GM23248 (cell line): ENCODE data around the gene CD164. TPM values are rescaled to one million over a fixed set of nuclear protein-coding genes. Genes with fewer than 3 reads are reported as not detected.

Experiments
- DNase-seq: peaks from one replicate; pipeline ENCODE4 v3.0.0-alpha.2; 2015
- H2AFZ ChIP-seq: fragments of 200-600 bp; sonication (generic); 2 replicates; pipeline ENCODE4 v1.6.1; 2016; ENCODE audit warnings: antibody characterized with exemption
- H3F3A ChIP-seq: fragments of 200-600 bp; sonication (generic); 2 replicates; pipeline ENCODE4 v1.6.1; 2016; ENCODE audit warnings: mild to moderate bottlenecking, antibody characterized with exemption, mixed run types; ENCODE audit not compliant: insufficient read depth
- H3K27ac ChIP-seq: fragments of 200-600 bp; sonication (generic); 2 replicates; pipeline ENCODE4 v1.5.1; 2016; ENCODE audit warnings: mild to moderate bottlenecking
- H3K27me3 ChIP-seq: fragments of 200-600 bp; sonication (generic); replicated peaks from 2 replicates; pipeline ENCODE4 v1.6.1; 2016; ENCODE audit warnings: mild to moderate bottlenecking; ENCODE audit not compliant: insufficient read depth
- H3K36me3 ChIP-seq: fragments of 200-600 bp; sonication (generic); 2 replicates; pipeline ENCODE4 v1.6.1; 2016; ENCODE audit warnings: low read depth, mild to moderate bottlenecking
- H3K4me1 ChIP-seq: fragments of 200-600 bp; sonication (generic); 2 replicates; pipeline ENCODE4 v1.6.1; 2016; ENCODE audit warnings: mild to moderate bottlenecking; ENCODE audit not compliant: insufficient read depth
- H3K4me2 ChIP-seq: fragments of 200-600 bp; sonication (generic); one replicate; pipeline ENCODE4 v1.6.1; 2016; ENCODE audit warnings: mild to moderate bottlenecking; ENCODE audit not compliant: unreplicated experiment
- H3K4me3 ChIP-seq: fragments of 200-600 bp; sonication (generic); 2 replicates; pipeline ENCODE4 v1.5.1; 2016; ENCODE audit warnings: mild to moderate bottlenecking
- H3K79me2 ChIP-seq: fragments of 200-600 bp; sonication (generic); 2 replicates; pipeline ENCODE4 v1.6.1; 2016; ENCODE audit warnings: mild to moderate bottlenecking; ENCODE audit not compliant: insufficient read depth
- H3K9ac ChIP-seq: fragments of 200-600 bp; sonication (generic); 2 replicates; pipeline ENCODE4 v1.6.1; 2016; ENCODE audit warnings: mild to moderate bottlenecking
- H3K9me2 ChIP-seq: fragments of 200-600 bp; sonication (generic); 2 replicates; pipeline ENCODE4 v1.6.1; 2016; ENCODE audit warnings: mixed run types, mild to moderate bottlenecking, moderate library complexity; ENCODE audit not compliant: insufficient read depth
- H3K9me3 ChIP-seq: fragments of 200-600 bp; sonication (generic); one replicate; pipeline ENCODE4 v1.6.1; 2017; ENCODE audit warnings: low read depth
- H4K20me1 ChIP-seq: fragments of 200-600 bp; sonication (generic); 2 replicates; pipeline ENCODE4 v1.6.0; 2016; ENCODE audit not compliant: insufficient read depth
- EZH2 ChIP-seq: fragments of 200-600 bp; sonication (generic); IDR thresholded peaks from 2 replicates; pipeline ENCODE4 v1.6.1; 2018; ENCODE audit warnings: antibody characterized with exemption, mild to moderate bottlenecking; ENCODE audit not compliant: insufficient read depth, poor library complexity, severe bottlenecking
- EZH2phosphoT487 ChIP-seq: fragments of 200-600 bp; sonication (generic); IDR thresholded peaks from 2 replicates; pipeline ENCODE4 v1.6.1; 2018; ENCODE audit warnings: antibody characterized with exemption, moderate library complexity, mild to moderate bottlenecking, low read depth; ENCODE audit not compliant: insufficient read depth
- WGBS, 2 experiments: methylation state at CpG; one replicate each; pipeline ENCODE4 v1.1.6; 2015 to 2017; ENCODE audit warnings: low lambda C conversion rate in 2 of 2, low coverage in 1 of 2; ENCODE audit errors: missing lambda C conversion rate in 2 of 2; 5-methylcytosine and 5-hydroxymethylcytosine counted together
- in situ Hi-C: fragments of 300-500 bp; cut with MboI; formaldehyde crosslinking; loops from 2 replicates; pipeline ENCODE4 v1.15.0; 2020
- polyA plus RNA-seq: library from polyadenylated mRNA; unstranded; fragments of >200 nt; fragmentation: Nextera tagmentation; extraction: Ambion mirVana; gene quantifications from 2 replicates; pipeline ENCODE4 v1.2.1, GENCODE V29; 2016
- total RNA-seq: library from RNA; depleted of rRNA; stranded (reverse); fragments of >200 nt; shearing (Covaris generic); gene quantifications from 2 replicates; pipeline ENCODE4 v1.2.3, GENCODE V29; 2014

The CD164 gene
- total and polyA plus RNA-seq, 2 experiments from 2014 or later = 302 to 437 TPM

DNA sequence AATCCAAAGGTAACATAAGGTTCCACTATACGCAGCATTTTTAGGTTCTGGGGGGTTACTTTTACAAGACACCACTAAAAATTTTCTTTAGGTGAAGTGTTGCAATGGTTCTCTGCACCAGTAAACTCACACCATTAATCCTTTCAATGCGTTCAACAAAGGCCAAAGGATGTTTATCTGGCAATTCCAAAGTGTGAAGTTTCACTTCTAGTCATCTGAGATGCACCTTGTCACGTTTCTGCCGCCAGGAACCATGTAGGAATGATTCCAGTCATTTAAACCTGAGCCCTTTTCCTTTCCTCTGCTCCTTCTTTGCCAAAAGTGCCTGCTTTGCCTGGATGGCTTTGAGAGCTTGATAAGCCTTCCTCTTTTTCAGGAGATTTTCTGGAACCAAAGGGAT, 54.8 kb downstream of the CD164 start:
- no peaks in the 10 kb centered on the region for H3K79me2 ChIP-seq

DNA sequence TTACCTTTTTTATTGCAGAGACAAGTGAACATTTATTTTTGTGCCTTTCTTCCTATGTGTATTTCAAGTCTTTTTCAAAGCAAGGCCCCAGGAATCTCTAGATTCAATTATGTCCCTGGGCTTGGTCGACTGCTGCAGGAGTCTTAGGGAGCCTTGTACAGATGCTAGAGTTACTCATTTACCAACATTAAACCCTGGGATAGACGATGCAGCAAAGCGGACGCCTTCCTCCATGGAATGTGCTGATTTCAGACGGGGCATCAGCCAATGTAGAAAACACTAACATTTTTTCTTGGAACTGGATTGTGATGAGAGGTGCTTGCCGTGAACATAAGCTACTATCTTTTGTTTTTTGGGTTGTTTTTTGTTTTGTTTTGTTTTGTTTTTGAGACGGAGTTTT, 55.9 kb downstream of the CD164 start:
- H3K4me1 ChIP-seq = no peaks in the 10 kb centered on the region
- no peaks in the 10 kb centered on the region for H3K79me2 ChIP-seq
- no peaks in the 10 kb centered on the region for H3K9me2 ChIP-seq
- no peaks in the 10 kb centered on the region for H3F3A ChIP-seq
- H3K4me2 ChIP-seq = no peak overlapping the region
- TF ChIP-seq EZH2 (no peak), EZH2phosphoT487 (no peak)
- in situ Hi-C loops = no loop called here
- no peak overlapping the region for H3K9ac ChIP-seq
- no peak for DNase-seq
- H3K4me3 ChIP-seq = no peak overlapping the region
- no peak overlapping the region for H3K27ac ChIP-seq
- H4K20me1 ChIP-seq = no peaks in the 10 kb centered on the region
- WGBS, 2 experiments = 67% methylated on average over 7 of the region's 7 CpGs
- H3K36me3 ChIP-seq = no peaks in the 10 kb centered on the region
- no peaks in the 10 kb centered on the region for H3K27me3 ChIP-seq
- H2AFZ ChIP-seq = no peak overlapping the region
- H3K9me3 ChIP-seq = no peaks in the 10 kb centered on the region

More for the DNA sequence above, 54.8 kb downstream of the CD164 start:
- no peak overlapping the region for H3K27ac ChIP-seq
- H3K27me3 ChIP-seq = no peaks in the 10 kb centered on the region
- H3K9ac ChIP-seq = no peak overlapping the region
- H3K4me2 ChIP-seq = no peak overlapping the region
- H3K9me2 ChIP-seq = no peaks in the 10 kb centered on the region
- no peaks in the 10 kb centered on the region for H3K9me3 ChIP-seq
- H3K4me1 ChIP-seq = no peaks in the 10 kb centered on the region
- no peak overlapping the region for H3K4me3 ChIP-seq
- H3K36me3 ChIP-seq = no peaks in the 10 kb centered on the region
- WGBS, 2 experiments = 62 to 77% methylated on average over 4 of the region's 4 CpGs
- no peaks in the 10 kb centered on the region for H3F3A ChIP-seq
- DNase-seq = no peak
- in situ Hi-C loops = no loop called here
- TF ChIP-seq EZH2phosphoT487 (no peak), EZH2 (no peak)
- no peak overlapping the region for H2AFZ ChIP-seq
- no peaks in the 10 kb centered on the region for H4K20me1 ChIP-seq

DNA sequence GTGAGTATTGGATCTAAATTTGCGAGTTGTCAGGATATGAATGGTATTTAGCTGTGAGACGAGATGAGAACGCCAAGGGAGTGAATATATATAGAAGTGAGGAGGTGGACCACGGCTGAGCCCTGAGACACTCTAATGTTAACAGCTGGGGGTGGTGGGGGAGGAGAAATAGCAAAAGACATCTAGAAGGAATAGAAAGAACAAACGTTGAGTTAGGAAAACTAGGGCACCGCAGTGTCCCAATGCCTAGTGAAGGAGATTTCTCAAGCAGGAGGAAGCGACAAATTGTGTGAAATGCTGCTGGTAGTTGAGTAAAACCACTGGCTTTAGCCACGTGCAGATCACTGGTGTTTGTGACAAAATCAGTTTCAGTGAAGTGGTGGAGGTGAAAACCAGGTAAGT, 56.9 kb downstream of the CD164 start:
- no peak overlapping the region for H2AFZ ChIP-seq
- 67 to 70% methylated on average over 8 of the region's 8 CpGs for WGBS, 2 experiments
- H3K4me1 ChIP-seq = no peaks in the 10 kb centered on the region
- no peaks in the 10 kb centered on the region for H3K79me2 ChIP-seq
- no peak overlapping the region for H3K27ac ChIP-seq
- no peaks in the 10 kb centered on the region for H3K9me3 ChIP-seq
- no peak for DNase-seq
- in situ Hi-C loops = no loop called here
- TF ChIP-seq EZH2 (no peak), EZH2phosphoT487 (no peak)
- H3K36me3 ChIP-seq = no peaks in the 10 kb centered on the region
- H3K4me2 ChIP-seq = no peak overlapping the region
- no peaks in the 10 kb centered on the region for H4K20me1 ChIP-seq
- H3K9ac ChIP-seq = no peak overlapping the region
- no peaks in the 10 kb centered on the region for H3K9me2 ChIP-seq
- no peak overlapping the region for H3K4me3 ChIP-seq
- no peaks in the 10 kb centered on the region for H3F3A ChIP-seq
- no peaks in the 10 kb centered on the region for H3K27me3 ChIP-seq

DNA sequence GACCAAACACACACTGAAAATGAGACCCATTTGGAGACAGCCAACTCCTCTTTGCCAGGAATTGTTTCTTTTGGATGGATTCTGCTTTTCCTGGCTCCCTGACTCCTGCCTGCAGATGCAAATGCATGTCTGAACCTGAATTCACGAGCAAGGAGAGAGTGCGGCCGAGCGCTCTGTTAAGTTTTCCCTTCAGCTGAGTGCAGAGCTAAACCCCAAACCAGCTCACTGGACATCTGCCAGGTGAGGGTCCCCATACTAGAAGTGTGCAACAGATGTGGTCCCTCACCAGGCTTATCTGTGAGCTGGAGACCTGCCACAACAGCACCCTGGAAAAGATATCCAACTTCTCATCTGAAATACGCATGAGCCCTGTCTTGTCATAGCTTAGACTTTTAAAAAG, 59.0 kb downstream of the CD164 start:
- H3K4me1 ChIP-seq = no peaks in the 10 kb centered on the region
- no peaks in the 10 kb centered on the region for H3K9me2 ChIP-seq
- TF ChIP-seq EZH2 (no peak), EZH2phosphoT487 (no peak)
- WGBS, 2 experiments = 78 to 88% methylated on average over 5 of the region's 5 CpGs
- in situ Hi-C loops = no loop called here
- no peak for DNase-seq
- H3K79me2 ChIP-seq = no peaks in the 10 kb centered on the region
- H4K20me1 ChIP-seq = no peaks in the 10 kb centered on the region
- H3K4me2 ChIP-seq = no peak overlapping the region
- no peak overlapping the region for H3K4me3 ChIP-seq
- no peak overlapping the region for H3K27ac ChIP-seq
- no peaks in the 10 kb centered on the region for H3K36me3 ChIP-seq
- no peaks in the 10 kb centered on the region for H3K9me3 ChIP-seq
- H2AFZ ChIP-seq = no peak overlapping the region
- no peaks in the 10 kb centered on the region for H3K27me3 ChIP-seq
- no peaks in the 10 kb centered on the region for H3F3A ChIP-seq
- no peak overlapping the region for H3K9ac ChIP-seq

- Histone ChIP-seq H2AFZ (no peak overlapping the region), H3K4me3 (no peak overlapping the region), H3K79me2 (no peaks in the 10 kb centered on the region), H3K36me3 (no peaks in the 10 kb centered on the region), H3K9me3 (no peaks in the 10 kb centered on the region), H3K4me1 (no peaks in the 10 kb centered on the region), H3K9me2 (no peaks in the 10 kb centered on the region), H3F3A (no peaks in the 10 kb centered on the region), H4K20me1 (no peaks in the 10 kb centered on the region), H3K27me3 (no peaks in the 10 kb centered on the region), H3K27ac (no peak overlapping the region), H3K9ac (no peak overlapping the region), H3K4me2 (no peak overlapping the region)
- no peak for DNase-seq
- in situ Hi-C loops = no loop called here
- WGBS, 2 experiments = 56 to 58% methylated on average over 2 of the region's 2 CpGs
- TF ChIP-seq EZH2phosphoT487 (no peak), EZH2 (no peak)
Measured at GRCh38 chr6:109322825-109323224, 59.4 kb downstream of the CD164 start.
